ENCODE data around the gene SAMD5.

Gene SAMD5

DNA sequence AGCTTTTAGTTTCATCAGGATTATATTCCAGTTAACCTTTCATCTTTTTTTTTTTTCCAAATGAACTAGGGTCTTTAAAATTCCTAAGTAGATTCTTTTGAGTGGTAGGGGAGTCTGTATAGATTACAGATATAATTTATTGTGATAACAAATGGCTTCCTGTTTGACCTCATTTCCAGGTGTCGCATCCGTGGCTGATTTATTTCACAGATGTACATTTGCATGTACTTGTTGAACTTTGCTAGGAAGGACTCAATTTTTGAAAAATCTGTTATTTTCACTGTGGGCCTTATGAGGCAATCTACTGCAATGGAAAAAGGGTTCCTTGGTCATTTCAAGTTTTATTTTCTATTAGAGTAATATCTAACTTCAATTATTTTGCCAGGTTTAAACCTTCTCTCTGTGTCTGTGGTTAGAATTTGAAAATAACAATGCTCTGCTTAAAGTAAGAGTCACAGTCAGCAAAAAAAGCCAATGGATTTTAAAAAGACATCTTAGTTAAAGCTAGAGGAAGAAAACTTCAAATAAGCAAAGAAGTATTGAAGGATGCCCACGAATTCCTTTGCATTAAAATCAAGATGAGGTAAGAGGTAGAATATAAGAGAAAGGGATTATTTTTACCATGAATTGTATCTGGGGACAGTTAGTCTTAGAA, 57.9 kb downstream of the SAMD5 start:
- no peak for DNase-seq (ENCODE audit: low read depth, low spot score)

DNA sequence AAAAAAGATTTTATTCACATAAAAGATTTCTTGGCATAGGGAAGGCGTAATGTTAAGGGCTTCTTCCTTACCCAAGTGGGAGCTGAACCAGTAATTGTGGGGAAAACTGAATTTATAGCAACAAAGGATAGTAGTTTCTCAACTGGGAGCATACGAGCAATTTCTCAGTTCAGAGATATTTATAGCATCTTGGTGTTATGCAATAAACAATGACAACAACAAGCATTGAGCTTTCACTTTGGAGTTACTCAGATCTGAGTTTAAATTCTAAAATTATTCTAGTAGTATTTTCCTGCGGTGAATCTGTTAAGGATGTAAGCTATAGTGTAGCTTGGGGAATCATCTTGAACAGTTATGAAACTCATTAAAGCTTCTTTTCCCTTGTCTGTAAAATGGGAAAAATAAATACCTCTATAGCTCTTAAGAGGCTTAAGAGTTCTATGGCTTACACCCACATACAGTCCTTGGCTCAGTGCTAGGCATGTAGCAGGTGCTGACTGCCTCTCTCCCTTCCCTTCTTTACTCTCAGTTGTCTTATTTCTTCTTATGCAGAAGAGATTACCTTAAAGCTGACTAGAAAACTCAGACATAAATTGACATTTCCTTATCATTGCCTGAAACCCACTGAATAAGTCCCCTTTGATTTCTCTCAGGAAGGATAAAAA, 58.8 kb downstream of the SAMD5 start:
- DNase-seq (ENCODE audit: low read depth, low spot score): no peak

DNA sequence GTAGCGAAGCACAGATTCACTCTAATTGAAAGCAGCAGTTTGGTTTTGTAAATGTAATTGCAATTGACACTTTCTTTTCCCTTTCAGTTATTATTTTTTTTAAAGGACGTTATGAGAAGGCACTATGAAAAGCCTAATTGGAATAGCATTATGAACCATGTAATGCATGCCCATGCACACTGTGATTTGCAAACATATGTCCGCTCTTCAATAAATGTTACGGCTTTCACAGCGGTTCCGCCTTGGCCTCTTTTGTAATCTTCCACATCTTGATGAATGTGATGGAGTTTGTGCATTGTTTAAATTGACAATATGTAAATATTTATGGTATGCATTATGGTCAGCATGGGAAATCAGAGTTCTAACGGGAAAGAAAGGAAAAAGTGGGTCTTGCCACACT, 61.3 kb downstream of the SAMD5 start:
- DNase-seq (ENCODE audit: low read depth, low spot score): no peak

DNA sequence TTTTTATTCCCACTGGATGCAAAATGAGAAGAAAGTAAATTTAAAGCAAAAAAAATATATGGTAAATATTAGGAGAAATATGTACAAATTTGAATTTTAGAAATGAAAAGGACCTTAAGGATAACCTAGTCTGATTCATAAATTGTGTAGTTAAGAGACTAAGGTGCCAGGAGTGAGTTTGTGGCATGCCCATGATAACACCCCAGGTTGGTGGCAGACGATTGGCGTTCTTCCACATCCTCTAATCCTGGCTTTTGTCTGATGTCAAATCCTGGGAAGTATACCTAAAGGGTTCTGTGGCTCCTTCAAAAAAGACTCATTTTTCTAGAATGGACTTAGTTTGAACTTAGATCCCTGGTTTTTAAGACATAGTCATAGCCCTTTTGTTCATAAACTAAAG, 62.2 kb downstream of the SAMD5 start:
- DNase-seq (ENCODE audit: low read depth, low spot score): no peak

DNA sequence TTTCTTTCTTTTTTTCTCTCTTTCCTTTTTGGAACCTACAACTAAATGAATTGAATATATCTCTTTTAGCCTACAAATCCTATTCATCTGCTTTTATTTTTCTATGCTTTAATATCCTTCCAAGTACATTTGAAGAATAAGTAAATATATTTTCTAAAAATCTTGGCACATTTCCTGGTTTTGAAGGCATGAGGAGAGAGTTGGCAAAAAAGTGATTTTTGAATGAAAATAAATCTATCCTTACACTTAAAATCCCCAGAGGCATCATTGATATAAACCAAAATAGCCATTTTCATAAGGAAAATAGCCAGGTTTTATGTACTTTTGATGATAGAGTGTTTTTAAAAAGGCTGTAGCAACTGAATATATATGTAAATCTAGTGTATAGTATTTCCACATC, 69.0 kb downstream of the SAMD5 start:
- no peak for DNase-seq (ENCODE audit: low read depth, low spot score)

DNA sequence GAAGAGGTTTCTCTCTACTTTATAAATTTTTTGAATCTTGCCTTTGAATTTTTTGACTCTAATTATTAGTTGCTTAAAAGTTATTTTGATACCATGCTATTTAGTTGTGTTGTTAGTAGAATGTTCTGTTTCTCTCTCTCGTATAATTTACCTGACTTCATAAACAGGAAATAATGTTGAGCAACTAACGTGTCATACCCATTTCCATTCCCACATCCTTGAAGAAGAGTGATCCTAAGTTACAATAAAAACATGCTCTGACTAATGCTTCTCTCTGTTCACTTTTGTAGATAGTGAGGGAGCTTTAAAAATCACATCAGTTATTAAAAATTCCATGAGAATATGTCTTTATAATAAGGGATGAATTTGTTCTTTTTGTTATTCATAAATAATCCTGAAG, 69.7 kb downstream of the SAMD5 start:
- DNase-seq (ENCODE audit: low read depth, low spot score): no peak

DNA sequence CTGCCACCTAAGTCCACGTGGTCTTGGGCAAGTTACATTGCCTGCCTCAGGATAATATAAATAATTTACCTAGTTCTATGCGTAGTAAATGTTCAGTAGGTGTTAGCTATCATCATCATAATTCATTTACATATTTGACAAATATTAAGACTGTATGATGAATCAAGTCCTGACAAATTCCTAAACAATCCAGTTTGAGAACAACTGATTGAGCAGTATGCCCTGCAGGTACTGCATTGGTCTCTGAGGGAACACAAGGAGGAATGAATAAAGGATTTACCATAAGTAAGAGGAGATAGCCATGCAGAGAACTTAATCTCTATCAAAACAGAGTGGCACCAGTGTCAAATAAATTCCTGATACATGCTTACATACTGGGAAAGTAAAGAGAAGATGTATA, 70.4 kb downstream of the SAMD5 start:
- no peak for DNase-seq (ENCODE audit: low read depth, low spot score)

DNA sequence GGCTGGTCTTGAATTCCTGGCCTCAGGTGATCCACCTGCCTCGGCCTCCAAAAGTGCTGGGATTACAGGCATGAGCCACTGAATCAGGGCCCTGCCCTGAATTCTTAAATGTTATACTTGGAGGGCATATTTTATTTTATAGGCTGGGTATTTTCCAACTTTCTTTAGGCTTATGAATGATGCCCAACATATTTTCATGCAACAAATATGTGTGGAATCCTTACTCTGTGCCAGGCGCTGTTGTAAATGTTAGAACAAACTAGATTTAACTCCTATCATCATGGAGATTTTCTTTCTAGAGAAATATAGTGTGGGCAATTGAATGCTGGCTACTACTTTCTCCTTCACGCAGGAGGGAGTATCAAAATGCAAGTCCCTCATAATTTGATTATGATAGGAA, 71.2 kb downstream of the SAMD5 start:
- no peak for DNase-seq (ENCODE audit: low read depth, low spot score)

DNA sequence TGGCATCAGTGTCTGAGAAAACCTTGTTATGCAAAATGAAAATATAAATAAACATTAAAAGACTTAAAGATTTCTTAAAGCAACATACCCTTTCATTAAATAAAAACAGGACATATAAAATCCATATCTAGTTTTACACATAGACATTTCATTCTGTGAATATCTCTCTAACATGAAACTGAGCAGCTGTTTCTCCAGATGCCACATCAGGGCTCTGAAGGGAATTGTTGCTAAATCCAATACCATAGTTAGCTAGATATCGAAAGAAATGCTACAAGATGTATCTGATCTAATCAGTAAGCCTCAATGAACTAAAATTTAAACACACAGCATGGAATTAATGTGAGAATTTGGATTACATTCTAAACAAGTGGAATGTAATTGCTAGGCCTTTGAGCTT, 74.5 kb downstream of the SAMD5 start:
- no peak for DNase-seq (ENCODE audit: low read depth, low spot score)

DNA sequence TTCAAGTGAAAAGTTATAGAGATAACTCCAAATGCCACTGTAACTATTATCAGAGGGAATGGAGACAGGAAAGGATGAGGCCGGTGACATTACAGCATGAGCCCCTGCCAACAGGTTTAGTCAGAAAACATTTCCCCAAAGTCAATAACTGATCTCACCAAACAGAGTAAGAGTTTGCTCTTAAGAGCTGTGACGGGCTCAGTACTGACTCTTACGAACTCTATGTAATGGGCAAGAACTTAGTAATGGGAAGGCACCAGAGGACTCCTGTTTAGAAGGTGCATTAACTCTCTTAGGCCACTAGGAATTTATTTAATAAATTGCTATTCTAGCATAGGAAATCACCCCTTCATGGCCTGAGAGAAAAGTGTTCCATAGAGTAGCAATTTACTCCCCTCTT, 76.8 kb downstream of the SAMD5 start:
- no peak for DNase-seq (ENCODE audit: low read depth, low spot score)

DNA sequence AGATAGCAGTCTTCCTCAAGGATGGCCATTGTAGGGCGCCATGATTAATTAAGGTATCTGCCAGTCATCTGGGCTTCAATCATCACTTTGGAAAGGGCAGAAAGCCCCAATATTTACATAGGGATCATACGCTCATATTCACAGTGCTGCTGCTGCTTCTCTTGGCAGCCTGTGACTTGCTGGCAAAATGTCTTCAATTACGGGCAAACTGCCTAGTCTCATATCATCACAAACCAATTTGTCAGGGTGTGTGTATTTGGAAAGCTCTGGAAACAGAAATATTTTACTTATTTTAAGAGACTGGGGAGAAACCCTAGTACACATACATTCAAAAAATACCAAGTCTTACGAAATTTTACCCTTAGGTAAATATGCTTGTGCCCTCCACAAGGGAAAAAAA, 77.6 kb downstream of the SAMD5 start:
- no peak for DNase-seq (ENCODE audit: low read depth, low spot score)

DNA sequence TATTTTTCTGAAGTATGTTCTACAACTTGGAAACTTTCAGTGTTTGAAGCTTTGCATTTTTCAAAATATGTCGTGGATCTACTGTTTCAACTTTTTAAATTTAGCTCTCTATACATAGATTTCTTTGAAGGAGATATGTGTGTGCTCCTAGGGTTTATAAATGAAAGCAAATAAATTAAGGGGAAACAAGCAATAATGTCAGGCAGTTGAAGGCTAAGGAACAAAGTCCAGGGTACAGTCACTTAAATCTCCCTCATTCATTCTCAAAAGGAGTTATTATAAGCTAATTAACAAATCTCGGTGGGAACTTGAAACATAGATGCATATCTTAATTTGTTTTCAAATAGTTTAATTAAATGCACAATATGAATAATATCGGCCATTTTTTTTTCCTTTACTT, 79.4 kb downstream of the SAMD5 start:
- no peak for DNase-seq (ENCODE audit: low read depth, low spot score)

DNA sequence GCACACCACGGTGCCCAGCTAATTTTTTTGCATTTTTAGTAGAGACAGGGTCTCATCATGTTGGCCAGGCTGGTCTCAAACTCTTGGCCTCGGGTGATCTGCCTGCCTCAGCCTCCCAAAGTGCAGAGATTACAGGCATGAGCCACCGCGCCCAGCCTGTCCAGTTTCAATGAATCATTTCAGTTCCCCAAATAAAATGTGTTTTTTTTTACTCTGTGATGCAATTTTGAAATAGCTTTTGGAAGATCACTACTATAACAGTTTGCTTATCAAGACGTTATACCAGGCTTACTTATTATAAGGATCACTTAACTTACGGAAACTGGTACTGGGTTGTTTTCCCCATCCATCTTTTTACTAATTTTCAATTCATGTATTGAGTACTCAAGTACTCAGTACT, 80.0 kb downstream of the SAMD5 start:
- no peak for DNase-seq (ENCODE audit: low read depth, low spot score)

DNA sequence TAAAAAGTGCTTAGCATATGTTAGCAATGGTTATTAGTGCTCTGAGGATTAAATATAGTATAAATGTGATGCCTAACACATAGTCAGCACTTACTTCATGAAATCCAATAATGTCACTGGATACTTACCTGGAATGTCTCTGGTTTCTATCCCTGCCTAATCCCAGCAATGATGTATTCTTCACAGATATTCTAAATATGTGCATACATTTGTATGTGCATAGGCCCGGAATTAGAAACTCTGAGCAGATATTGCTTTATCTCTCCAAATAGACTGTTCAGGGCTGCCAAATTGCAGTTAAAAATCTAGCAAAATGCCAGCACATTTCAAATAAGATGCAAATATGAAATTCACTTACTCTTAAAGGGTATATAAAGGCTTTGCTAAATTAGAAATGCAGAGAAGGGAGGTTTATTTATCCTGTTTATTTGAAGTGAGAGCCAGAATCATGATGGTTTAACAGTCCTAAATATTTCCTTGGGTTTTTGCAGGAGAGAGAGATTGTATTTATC, 81.3 kb downstream of the SAMD5 start:
- DNase-seq (ENCODE audit: low read depth, low spot score): no peak

DNA sequence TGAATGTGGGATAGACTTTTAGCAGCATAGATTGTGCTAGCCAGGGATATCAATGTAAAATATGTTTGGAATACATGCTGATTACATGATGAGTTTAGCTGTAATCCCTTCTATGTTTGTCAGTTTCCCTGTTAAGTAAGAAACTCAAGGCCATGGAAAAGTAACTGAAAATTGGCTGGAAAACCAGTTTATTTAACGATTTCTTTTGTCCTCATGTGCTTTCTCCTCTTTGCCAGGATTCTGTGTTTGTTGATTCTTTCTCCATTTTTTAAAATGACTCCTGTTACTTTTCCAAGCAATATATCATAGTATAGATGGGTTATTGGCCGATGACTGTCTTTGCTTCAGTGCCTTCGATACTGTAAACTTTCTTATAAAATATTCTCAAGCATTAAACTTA, 87.5 kb downstream of the SAMD5 start:
- DNase-seq (ENCODE audit: low read depth, low spot score): no peak

DNA sequence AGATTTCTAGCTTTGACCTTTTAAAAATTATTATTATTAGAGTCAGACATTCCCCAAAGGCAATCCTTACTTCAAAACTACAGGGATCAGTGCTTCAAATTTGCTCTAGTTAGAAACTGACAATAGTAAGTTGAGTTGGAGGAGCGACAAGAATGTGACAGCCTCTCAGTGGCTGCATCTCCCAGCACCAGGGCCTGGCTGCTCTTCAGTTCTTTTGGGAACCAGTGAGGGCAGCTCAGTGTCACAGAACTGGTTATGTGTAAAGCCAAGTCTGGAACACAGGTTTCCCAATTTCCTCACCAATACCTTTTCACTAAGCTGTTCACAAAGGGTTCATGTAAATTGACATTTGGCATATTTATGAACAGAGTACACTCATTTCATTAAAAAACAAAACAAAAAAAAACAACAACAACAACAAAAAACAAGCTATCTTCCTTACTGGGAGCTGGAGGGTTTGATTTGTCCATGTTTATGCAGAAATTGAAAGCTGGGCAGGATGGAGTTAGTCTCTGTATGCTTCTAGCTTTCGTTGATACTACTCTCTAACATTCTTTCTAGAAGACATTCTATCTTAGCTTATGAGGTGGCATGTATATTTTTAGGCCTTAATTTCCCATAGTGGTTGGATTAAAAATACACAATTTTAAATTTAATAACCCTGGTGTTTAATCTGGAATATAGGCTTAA, 95.0 kb downstream of the SAMD5 start:
- DNase-seq (ENCODE audit: low read depth, low spot score): no peak

DNA sequence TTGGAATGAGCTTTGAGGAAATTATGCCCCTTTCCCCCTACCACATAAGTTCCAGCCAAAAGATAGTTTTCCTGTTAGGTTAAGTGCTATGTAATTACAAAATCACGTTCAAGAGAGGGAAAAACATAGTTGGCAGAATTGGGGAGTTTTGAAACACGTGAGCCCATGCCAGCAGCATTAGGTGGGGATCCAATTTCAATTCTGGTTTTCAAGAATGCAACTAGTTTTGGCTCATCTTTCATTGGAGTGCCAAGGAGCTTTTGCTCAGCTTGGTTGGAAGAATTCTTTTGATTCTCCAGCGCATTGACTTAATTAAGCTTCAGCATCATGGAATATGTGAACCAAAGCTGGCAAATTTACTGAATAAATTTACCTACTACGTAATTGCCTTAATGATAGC, 95.9 kb downstream of the SAMD5 start:
- no peak for DNase-seq (ENCODE audit: low read depth, low spot score)

DNA sequence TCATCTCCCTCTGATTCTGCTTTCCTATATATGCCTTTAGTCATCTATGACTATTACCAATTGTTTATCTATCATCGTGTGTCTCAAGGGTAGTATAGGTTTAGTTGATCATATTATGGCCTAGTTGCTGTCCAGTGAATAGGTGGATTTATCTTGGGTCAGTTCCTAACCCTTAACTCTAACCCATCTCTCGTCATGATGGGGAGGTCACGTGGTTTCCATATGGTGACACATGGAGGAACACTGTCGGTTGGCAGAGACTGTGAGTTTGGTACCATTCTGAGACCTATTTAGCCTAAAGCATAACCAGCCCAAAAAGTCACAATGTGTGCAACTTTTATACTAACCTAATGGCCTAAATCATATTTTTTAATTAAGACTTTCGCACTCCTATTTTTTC, 103.5 kb downstream of the SAMD5 start:
- no peak for DNase-seq (ENCODE audit: low read depth, low spot score)

DNA sequence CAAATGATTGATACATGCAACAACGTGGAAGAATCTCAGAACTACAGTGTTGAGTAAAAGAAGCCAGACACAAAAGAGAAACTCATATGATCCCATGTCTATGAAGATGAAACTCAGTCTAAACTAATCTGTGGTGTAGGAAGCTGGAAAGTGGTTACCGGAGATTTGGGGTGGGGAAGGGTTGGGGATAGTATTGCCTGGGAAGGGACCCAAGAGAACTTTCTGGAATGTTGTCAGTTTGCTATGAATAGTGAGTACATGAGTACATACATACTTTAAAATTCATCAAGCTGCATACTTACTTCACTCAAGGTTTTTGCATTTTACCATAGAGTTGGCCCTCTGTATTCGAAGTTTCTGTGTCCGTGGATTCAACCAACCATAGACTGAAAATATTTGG, 106.0 kb downstream of the SAMD5 start:
- DNase-seq (ENCODE audit: low read depth, low spot score): no peak

DNA sequence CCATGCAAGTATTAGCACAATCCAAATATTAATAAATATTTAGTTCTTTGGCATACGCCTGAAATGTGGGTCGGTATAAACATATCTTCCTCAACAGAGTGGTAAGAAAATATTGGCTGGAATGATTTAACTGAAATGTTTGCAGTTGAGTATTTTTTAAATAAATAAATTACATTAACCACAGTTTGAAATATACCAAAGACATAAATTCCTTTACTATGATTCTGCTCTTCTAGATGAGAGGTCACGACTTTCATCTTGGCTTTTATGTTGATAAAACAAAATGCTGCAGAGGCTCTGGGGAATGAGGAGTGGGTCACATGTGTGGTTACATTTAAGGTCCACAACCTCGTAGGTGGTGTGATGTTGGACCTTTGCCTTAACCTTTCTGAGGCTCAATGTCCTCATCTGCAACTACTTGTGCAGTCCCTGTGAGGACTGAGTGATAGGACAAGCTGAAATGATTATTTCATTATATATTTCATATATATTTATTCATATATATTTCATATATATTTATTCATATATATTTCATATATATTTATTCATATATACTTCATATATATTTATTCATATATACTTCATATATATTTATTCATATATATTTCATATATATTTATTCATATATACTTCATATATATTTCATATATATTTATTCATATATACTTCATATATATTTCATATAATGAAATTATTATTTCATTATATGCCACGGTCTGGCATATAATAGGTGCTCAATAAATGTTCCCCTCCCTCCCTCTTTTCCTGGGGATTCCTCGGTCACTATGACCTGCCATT, 107.4 kb downstream of the SAMD5 start:
- DNase-seq (ENCODE audit: low read depth, low spot score): no peak

DNA sequence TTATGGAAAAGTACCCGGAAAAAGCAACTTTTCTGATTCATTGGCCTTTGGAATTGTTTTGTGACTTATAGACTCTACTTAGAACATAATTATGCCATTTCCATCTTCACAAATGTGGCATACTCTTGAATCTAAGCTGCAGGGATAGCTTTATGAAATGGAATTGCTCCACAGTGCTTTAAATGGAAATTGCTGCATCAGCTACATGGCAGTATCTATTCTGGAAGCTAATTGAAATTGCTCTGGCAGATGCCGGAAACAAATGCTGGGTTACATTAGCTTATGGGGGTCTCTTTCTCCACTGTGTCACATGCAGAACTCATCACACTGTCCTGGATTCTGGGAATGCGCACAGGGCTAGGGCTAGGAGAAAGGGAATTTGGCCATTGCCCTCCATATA, 108.9 kb downstream of the SAMD5 start:
- no peak for DNase-seq (ENCODE audit: low read depth, low spot score)

DNA sequence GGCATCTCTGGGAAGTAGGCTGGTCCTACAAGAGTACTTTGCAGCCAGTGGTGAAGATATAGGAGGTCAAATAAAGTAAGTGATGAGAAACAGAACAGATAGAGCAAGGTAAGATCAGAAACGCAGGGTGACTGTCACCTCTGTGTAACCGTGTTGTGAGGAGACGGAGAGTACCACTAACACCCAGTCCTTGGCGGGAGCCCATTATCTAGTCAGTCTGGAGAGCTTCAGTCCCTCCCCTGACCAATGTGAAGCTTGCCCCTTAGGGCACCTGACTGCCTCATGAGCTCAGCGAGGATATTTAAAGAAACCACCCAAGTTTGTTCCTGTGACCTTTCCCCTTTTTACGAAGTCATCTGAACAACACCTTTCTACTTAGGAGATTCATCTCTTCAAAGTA, 110.0 kb downstream of the SAMD5 start:
- no peak for DNase-seq (ENCODE audit: low read depth, low spot score)

Data from iPS DF 19.7 (cell line).